ENCODE data around the gene GAS7. TPM values are rescaled to one million over a fixed set of nuclear protein-coding genes. Genes with fewer than 3 reads are reported as not detected.

The GAS7 gene
- total RNA-seq, 6 experiments from 2014 or later, result 1.6 to 7.1 (median 2.7) TPM

DNA sequence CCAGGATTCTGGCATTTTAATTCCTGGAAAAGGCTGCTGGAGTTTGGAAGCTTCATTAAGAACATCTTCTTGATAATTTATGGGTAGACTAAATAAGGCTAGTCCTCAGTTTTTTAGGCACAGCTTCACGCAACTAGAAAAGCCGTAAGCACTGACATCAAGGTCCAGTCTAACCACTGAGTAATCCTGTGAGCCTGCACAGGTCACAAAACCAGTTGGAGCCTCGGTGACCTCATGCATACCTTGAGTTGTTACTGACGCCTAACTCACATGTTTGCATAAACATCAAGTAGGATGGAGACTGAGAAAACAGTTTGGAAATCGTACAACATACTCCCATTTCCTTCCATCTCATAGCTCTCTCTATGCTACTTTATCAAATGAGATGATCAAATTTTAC is 229.5 kb downstream of the GAS7 start:
- TF ChIP-seq, protein P1, sequence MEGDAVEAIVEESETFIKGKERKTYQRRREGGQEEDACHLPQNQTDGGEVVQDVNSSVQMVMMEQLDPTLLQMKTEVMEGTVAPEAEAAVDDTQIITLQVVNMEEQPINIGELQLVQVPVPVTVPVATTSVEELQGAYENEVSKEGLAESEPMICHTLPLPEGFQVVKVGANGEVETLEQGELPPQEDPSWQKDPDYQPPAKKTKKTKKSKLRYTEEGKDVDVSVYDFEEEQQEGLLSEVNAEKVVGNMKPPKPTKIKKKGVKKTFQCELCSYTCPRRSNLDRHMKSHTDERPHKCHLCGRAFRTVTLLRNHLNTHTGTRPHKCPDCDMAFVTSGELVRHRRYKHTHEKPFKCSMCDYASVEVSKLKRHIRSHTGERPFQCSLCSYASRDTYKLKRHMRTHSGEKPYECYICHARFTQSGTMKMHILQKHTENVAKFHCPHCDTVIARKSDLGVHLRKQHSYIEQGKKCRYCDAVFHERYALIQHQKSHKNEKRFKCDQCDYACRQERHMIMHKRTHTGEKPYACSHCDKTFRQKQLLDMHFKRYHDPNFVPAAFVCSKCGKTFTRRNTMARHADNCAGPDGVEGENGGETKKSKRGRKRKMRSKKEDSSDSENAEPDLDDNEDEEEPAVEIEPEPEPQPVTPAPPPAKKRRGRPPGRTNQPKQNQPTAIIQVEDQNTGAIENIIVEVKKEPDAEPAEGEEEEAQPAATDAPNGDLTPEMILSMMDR (IDR thresholded peaks at IDR 0.05), result no peak
- no peak for TF ChIP-seq POLR2A (IDR thresholded peaks at IDR 0.05)
- no peaks in the 10 kb centered on the region for H3K9me3 ChIP-seq
- no peak overlapping the region for H3K4me3 ChIP-seq
- H3K27me3 ChIP-seq, result no peaks in the 10 kb centered on the region
- H3K36me3 ChIP-seq, result no peaks in the 10 kb centered on the region
- intact Hi-C loops (cut with DNase I), result no loop called here
- H3K4me1 ChIP-seq, result no peaks in the 10 kb centered on the region
- 40% methylated on average over 5 of the region's 5 CpGs for WGBS (ENCODE audit: insufficient coverage, low coverage, low lambda C conversion rate, missing lambda C conversion rate)
- ATAC-seq (no peak), DNase-seq (no peak)
- no peak overlapping the region for H3K27ac ChIP-seq

DNA sequence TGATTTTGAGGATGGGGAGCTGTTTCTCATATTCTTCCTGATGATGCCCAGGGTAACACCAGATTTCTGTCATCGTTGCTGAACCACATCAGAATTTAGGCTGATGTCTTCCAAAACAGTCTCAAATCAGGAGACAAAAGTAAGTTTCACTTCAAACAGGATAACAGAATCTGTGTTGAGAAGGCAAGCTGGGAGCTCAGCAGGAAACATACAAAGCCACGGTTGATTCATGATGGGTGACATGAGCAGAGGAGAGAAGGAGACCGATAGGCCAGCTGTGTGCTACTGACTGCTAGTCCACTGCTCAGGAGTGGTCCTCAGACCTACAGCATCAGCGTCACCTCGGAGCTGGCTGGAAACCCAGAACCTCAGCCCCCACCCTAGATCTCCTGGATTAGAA is 230.4 kb downstream of the GAS7 start:
- WGBS (ENCODE audit: insufficient coverage, low coverage, low lambda C conversion rate, missing lambda C conversion rate), result 54% methylated on average over 4 of the region's 5 CpGs
- intact Hi-C loops (cut with DNase I), result no loop called here
- ATAC-seq (no peak), DNase-seq (no peak)
- Histone ChIP-seq H3K4me1 (no peaks in the 10 kb centered on the region), H3K27me3 (no peaks in the 10 kb centered on the region), H3K27ac (no peak overlapping the region), H3K4me3 (no peak overlapping the region), H3K9me3 (no peaks in the 10 kb centered on the region), H3K36me3 (no peaks in the 10 kb centered on the region)
- no peak for TF ChIP-seq POLR2A (IDR thresholded peaks at IDR 0.05)
- TF ChIP-seq, protein P1 (IDR thresholded peaks at IDR 0.05), result no peak

DNA sequence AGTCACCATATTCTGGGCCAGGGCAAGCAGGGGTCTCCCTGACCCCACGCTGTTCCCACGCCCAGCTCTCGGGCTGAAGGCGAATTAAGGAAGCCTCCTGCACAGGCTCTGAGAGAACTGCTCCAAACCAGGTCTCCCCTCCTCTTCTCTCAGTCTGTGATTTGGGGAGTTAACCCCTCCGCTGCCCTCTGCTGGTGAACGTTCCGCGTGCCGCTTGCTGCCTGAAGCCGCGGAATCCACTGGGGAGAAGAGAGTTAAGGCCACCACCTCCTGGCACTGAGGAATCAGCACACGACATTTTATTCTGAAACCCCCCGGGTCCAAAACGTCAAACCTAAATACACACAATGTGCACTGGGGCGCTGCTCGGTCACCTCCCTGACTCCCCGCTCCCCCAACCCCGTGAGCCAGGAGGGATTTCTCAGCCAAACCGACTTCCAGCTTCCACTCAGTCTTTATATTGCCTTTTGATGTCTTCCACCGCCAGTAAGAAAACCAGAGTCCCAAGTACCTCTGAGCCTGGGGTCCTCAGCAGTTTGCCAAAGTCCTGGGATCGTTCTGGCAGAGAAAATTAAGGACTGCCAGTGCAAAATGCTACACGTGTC is 238.9 kb downstream of the GAS7 start:
- intact Hi-C loops (cut with DNase I), result no loop called here
- DNase-seq, result peak in 1 of 3 donors; percentile 23
- Histone ChIP-seq H3K36me3 (no peaks in the 10 kb centered on the region), H3K4me3 (no peak overlapping the region), H3K9me3 (no peaks in the 10 kb centered on the region), H3K27ac (no peak overlapping the region), H3K27me3 (no peaks in the 10 kb centered on the region), H3K4me1 (no peaks in the 10 kb centered on the region)
- 5% methylated on average over 14 of the region's 22 CpGs for WGBS (ENCODE audit: insufficient coverage, low coverage, low lambda C conversion rate, missing lambda C conversion rate)
- peak in 2 of 4 donors; percentile 25 to 29 for ATAC-seq
- TF ChIP-seq POLR2A (IDR thresholded peaks at IDR 0.05), result no peak
- TF ChIP-seq, protein P1 (IDR thresholded peaks at IDR 0.05), result peak; percentile 8 to 29 (median 22)

DNA sequence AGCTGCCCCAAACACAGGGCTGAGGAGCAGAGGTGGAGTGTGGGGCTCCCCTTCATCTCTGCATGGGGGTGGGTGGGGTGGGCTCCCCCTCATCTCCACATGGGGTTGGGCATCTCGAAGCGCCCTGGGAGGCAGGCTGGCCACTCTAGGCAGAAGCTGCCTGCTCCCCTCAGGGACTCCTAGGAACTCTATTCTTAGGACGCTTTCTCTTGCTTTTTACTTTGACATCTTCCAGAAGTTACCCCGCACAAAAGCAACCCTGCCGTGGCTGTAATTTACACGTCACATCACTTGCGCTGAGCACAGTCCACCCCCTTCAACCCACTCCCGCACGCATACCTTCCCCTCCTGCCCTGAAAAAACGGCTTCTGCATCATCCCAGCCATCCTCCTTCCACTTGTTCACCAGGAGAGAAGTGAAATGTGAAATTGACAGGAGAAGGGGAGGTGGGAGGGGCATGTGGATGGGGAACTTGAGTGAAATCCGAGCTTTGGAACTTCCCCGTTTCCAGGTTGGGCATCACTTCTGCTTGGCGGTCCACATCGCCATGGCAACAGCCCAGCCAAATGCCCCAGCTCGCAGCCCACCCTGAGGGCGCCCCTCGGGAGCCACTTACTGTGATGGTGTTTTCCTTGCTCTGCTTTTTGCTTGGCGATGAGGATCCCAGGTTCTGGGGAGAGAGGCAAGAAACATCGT is 239.7 kb downstream of the GAS7 start:
- no peak overlapping the region for H3K4me3 ChIP-seq
- no peaks in the 10 kb centered on the region for H3K36me3 ChIP-seq
- ATAC-seq, result no peak

More for the DNA sequence above, 239.7 kb downstream of the GAS7 start:
- no peaks in the 10 kb centered on the region for H3K4me1 ChIP-seq
- DNase-seq, result peak in 1 of 3 donors; percentile 49
- no peaks in the 10 kb centered on the region for H3K9me3 ChIP-seq
- 17% methylated on average over 16 of the region's 19 CpGs for WGBS (ENCODE audit: insufficient coverage, low coverage, low lambda C conversion rate, missing lambda C conversion rate)
- no peak overlapping the region for H3K27ac ChIP-seq
- H3K27me3 ChIP-seq, result no peaks in the 10 kb centered on the region
- TF ChIP-seq, protein P1 (IDR thresholded peaks at IDR 0.05), result no peak
- no peak for TF ChIP-seq POLR2A (IDR thresholded peaks at IDR 0.05)
- intact Hi-C loops (cut with DNase I), result no loop called here
